Thyroid gland (tissue), 4 donors: Measurements from ENCODE around the gene CBX7. TPM values are rescaled to one million over a fixed set of nuclear protein-coding genes. Genes with fewer than 3 reads are reported as not detected.
"Not testable (repeated sequence)": the region's sequence is repeated elsewhere in the genome, so short reads cannot be mapped to it uniquely, and the experiment has no call there.

ENCODE experiments used
- DNase-seq, 2 donors: peaks; one replicate each; pipeline ENCODE4 v3.0.0-alpha.2; 2019
- H3K27ac ChIP-seq, 3 donors: fragments of 200-600 bp; sonication (generic); 1 replicate in 2 of 3; 2 replicates in 1 of 3; pipeline ENCODE4 v1.5.1; 2016 to 2019; ENCODE audit warnings: mild to moderate bottlenecking in 1 of 3, moderate library complexity in 1 of 3
- H3K27me3 ChIP-seq: fragments of 200-600 bp; sonication (generic); one replicate; pipeline ENCODE4 v1.5.1; 2019
- H3K36me3 ChIP-seq, 2 donors: fragments of 200-600 bp; sonication (generic); one replicate each; pipeline ENCODE4 v1.5.1; 2016 to 2019
- H3K4me1 ChIP-seq, 2 donors: fragments of 200-600 bp; sonication (generic); one replicate each; pipeline ENCODE4 v1.5.1; 2017 to 2019
- H3K4me3 ChIP-seq, 3 donors: fragments of 200-600 bp; sonication (generic); replicated peaks in 1 of 3; 1 replicate in 2 of 3; 2 replicates in 1 of 3; pipeline ENCODE4 v1.5.1; 2016; ENCODE audit warnings: mild to moderate bottlenecking in 1 of 3
- H3K9me3 ChIP-seq: fragments of 200-600 bp; sonication (generic); one replicate; pipeline ENCODE4 v1.5.1; 2017
- CTCF ChIP-seq, 6 experiments: fragments of 200-600 bp in 3 of 6; fragments of 450-650 bp in 3 of 6; sonication (generic) in 3 of 6; IDR thresholded peaks; one replicate each; pipeline ENCODE4 v1.5.1; 2016 to 2019; ENCODE audit warnings: antibody characterized with exemption in 6 of 6, mild to moderate bottlenecking in 2 of 6, inconsistent platforms in 1 of 6, moderate library complexity in 1 of 6
- POLR2A ChIP-seq, 2 donors: fragments of 450-650 bp; IDR thresholded peaks; one replicate each; pipeline ENCODE4 v1.6.1; 2017; ENCODE audit warnings: antibody characterized with exemption in 2 of 2, mild to moderate bottlenecking in 2 of 2, moderate library complexity in 1 of 2
- WGBS, 2 donors: methylation state at CpG; one replicate each; pipeline ENCODE4 v1.1.5; 2017; 5-methylcytosine and 5-hydroxymethylcytosine counted together
- intact Hi-C: fragments of 100-400 bp; cut with DNase I; formaldehyde crosslinking; loops from one replicate; pipeline ENCODE4 v1.15.1; 2023
- total RNA-seq, 4 donors: library from RNA; depleted of rRNA; stranded (reverse); fragments of >200 nt; gene quantifications; one replicate each; pipeline ENCODE4 v1.2.3, GENCODE V29; 2016

CBX7 gene
- total RNA-seq, 4 donors from 2014 or later = 49.2 to 88.0 (median 61.9) TPM

GRCh38 chr22:39174498-39175352, 22.2 kb upstream of the CBX7 start:
- H3K4me1 ChIP-seq = peaks cover 39 to 63% of the 10 kb centered on the region in 2 donors

GRCh38 chr22:39173787-39174497, 21.5 kb upstream of the CBX7 start:
- Histone ChIP-seq H3K9me3 (no peaks in the 10 kb centered on the region), H3K27me3 (no peaks in the 10 kb centered on the region), H3K4me1 (peaks cover 39 to 63% of the 10 kb centered on the region in 2 donors), H3K36me3 (no peaks in the 10 kb centered on the region), H3K4me3 (no peak overlapping the region), H3K27ac (peak overlapping the region; percentile 36 to 87 (median 76))
- intact Hi-C loops = loop anchor here (5.0 to 10.0 kb wide), 3 partner anchors 61 to 353 kb away; partner anchors contain the start of gene MIEF1
- TF ChIP-seq CTCF (IDR thresholded peaks at IDR 0.05) (no peak), POLR2A (IDR thresholded peaks at IDR 0.05) (no peak)
- no peak for DNase-seq
- 61 to 72% methylated on average over 11 of the region's 11 CpGs for whole genome bisulfite sequencing, 2 donors

More at GRCh38 chr22:39174498-39175352, 22.2 kb upstream of the CBX7 start:
- intact Hi-C loops = loop anchor here (5.0 to 10.0 kb wide), 3 partner anchors 60 to 353 kb away; partner anchors contain the start of gene MIEF1
- WGBS, 2 donors = 36 to 48% methylated on average over 21 to 22 of the region's 22 CpGs
- TF ChIP-seq POLR2A (IDR thresholded peaks at IDR 0.05) (no peak), CTCF (IDR thresholded peaks at IDR 0.05) (no peak)
- Histone ChIP-seq H3K27me3 (no peaks in the 10 kb centered on the region), H3K36me3 (no peaks in the 10 kb centered on the region), H3K9me3 (no peaks in the 10 kb centered on the region), H3K27ac (peak overlapping the region; percentile 36 to 87 (median 76)), H3K4me3 (no peak overlapping the region)
- DNase-seq = peak; percentile 44 to 64

GRCh38 chr22:39173050-39173706, 20.7 kb upstream of the CBX7 start:
- Histone ChIP-seq H3K27ac (peak overlapping the region in 2 of 3 donors; percentile 76 to 87), H3K9me3 (no peaks in the 10 kb centered on the region), H3K27me3 (no peaks in the 10 kb centered on the region), H3K4me1 (peaks cover 39 to 63% of the 10 kb centered on the region in 2 donors), H3K4me3 (no peak overlapping the region), H3K36me3 (no peaks in the 10 kb centered on the region)
- 84 to 92% methylated on average over 13 to 16 of the region's 16 CpGs for WGBS, 2 donors
- no peak for TF ChIP-seq POLR2A (IDR thresholded peaks at IDR 0.05)
- TF ChIP-seq CTCF (IDR thresholded peaks at IDR 0.05) = no peak
- intact Hi-C loops = loop anchor here (5.0 to 10.0 kb wide), 3 partner anchors 62 to 354 kb away; partner anchors contain the start of gene MIEF1
- no peak for DNase-seq

GRCh38 chr22:39172265-39173049, 20.0 kb upstream of the CBX7 start:
- H3K4me3 ChIP-seq = not testable (repeated sequence)

More at GRCh38 chr22:39172265-39173049, 20.0 kb upstream of the CBX7 start:
- 88 to 90% methylated on average over 9 to 11 of the region's 11 CpGs for WGBS, 2 donors
- not testable (repeated sequence) for DNase-seq, H3K27me3 ChIP-seq, H3K27ac ChIP-seq, H3K9me3 ChIP-seq, H3K36me3 ChIP-seq
- H3K4me1 ChIP-seq = peaks cover 38 to 57% of the 10 kb centered on the region in 2 donors
- intact Hi-C loops = loop anchor here (5.0 to 10.0 kb wide), 3 partner anchors 62 to 355 kb away; partner anchors contain the start of gene MIEF1
